ENCODE measurements around the gene COMP.

The COMP gene

DNA sequence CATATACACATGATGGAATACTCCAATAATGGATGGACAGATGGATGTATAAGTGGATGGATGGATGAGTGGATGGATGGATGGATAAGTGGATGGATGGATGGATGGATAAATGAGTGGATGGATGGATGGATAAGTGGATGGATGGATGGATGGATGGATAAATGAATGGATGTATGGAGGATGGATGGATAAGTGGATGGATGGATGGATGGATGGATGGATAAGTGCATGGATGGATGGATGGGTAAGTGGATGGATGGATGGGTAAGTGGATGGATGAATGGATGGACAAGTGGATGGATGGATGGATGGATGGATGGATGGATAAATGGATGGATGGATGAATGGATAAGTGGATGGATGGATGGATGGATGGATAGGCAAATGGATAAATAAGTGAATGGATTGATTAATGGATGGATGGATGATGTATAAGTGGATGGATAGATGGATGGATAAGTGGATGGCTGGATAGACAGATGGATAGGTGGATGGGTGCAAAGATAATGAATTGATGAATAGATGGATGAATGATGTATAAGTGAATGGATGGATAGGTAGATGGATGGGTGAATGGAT is 8.4 kb upstream of the COMP start:
- H3K27me3 ChIP-seq (replicated peaks), result peaks cover 29% of the 10 kb centered on the region

DNA sequence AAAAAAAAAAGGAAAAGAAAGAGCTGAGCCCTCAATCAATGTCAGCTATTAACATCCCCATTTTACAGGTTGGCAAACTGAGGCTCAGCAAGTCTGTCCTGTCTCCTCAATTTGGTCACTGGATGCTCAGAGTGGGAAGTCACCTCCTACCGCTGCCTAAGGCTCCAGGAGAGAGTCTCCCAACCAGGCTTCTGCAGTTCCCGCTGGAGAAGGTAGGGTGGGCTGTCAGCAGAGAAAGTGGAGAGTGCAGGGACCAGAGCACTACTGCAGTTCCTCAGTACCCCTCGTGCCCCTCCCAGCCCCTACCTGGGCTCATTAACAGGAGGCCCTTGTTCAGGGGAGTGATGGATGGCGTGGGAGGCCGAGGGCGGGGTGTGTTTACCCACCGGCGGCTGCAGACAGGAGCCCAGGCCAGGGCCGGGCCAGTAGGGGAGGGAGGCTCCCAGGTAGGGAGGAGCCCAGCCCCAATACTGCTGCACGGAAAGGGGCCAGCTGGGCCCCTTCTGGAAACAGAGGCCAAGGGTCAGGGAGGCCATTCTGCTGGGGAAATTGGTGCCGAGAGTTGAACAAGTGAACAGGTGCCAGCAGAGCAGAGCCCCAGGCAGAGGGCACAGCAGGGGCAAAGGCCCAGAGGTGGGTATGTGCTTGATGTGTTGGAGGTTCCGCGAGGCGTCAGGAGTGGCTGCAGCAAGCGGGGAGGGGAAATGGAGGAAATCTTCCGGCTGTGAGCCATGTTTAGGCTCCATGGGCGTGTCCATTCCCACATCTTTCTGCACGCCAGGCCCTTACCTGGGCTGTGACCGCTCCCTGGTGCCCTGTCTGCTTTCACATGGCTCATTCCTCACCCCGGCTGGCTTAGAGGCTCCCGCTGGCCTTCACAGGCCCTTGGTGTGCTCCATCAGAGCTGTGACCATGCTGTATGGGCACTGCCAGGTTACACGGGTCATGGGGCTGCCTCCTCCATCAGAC is 7.6 kb upstream of the COMP start:
- in situ Hi-C loops (cut with HindIII; ENCODE audit: low pct_ligation_motif_present, low sequenced_read_pairs), result no loop called here
- H3K27ac ChIP-seq, result no peak overlapping the region
- no peak overlapping the region for H3K4me3 ChIP-seq (ENCODE audit: low read depth, low read length)
- TF ChIP-seq, protein P1, sequence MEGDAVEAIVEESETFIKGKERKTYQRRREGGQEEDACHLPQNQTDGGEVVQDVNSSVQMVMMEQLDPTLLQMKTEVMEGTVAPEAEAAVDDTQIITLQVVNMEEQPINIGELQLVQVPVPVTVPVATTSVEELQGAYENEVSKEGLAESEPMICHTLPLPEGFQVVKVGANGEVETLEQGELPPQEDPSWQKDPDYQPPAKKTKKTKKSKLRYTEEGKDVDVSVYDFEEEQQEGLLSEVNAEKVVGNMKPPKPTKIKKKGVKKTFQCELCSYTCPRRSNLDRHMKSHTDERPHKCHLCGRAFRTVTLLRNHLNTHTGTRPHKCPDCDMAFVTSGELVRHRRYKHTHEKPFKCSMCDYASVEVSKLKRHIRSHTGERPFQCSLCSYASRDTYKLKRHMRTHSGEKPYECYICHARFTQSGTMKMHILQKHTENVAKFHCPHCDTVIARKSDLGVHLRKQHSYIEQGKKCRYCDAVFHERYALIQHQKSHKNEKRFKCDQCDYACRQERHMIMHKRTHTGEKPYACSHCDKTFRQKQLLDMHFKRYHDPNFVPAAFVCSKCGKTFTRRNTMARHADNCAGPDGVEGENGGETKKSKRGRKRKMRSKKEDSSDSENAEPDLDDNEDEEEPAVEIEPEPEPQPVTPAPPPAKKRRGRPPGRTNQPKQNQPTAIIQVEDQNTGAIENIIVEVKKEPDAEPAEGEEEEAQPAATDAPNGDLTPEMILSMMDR (IDR thresholded peaks at IDR 0.05; ENCODE audit: low read depth, low read length, missing control alignments), result peak; percentile 39
- DNase-seq, result no peak
- peaks cover 29% of the 10 kb centered on the region for H3K27me3 ChIP-seq (replicated peaks)
- H3K36me3 ChIP-seq (replicated peaks), result no peaks in the 10 kb centered on the region

More for the DNA sequence above, 8.4 kb upstream of the COMP start:
- TF ChIP-seq, protein P1 (IDR thresholded peaks at IDR 0.05; ENCODE audit: low read depth, low read length, missing control alignments), result no peak
- H3K27ac ChIP-seq, result no peak overlapping the region
- no peak for DNase-seq
- no peaks in the 10 kb centered on the region for H3K36me3 ChIP-seq (replicated peaks)
- in situ Hi-C loops (cut with HindIII; ENCODE audit: low pct_ligation_motif_present, low sequenced_read_pairs), result no loop called here
- no peak overlapping the region for H3K4me3 ChIP-seq (ENCODE audit: low read depth, low read length)

DNA sequence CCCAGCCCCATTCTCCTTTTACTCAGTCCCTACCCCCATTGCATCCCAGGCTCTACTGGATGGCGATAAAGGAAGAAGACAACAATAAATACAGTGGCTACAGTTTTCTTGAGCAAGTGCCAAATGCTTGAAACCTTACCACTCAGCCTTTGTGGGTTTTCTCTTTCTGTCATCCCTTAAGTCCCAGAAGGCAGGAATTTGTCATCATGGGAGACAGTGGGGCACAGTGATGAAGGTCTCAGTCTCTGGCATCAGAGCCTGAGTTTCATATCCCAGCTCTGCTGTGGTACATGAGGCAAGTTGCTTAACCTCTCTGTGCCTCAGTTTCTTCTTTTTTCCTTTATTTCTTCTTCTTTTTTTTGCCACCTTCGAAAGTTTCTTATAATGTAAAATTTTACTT is 5.1 kb upstream of the COMP start:
- TF ChIP-seq, protein P1 (IDR thresholded peaks at IDR 0.05; ENCODE audit: low read depth, low read length, missing control alignments), result no peak
- no peak overlapping the region for H3K27ac ChIP-seq
- in situ Hi-C loops (cut with HindIII; ENCODE audit: low pct_ligation_motif_present, low sequenced_read_pairs), result no loop called here
- H3K4me3 ChIP-seq (ENCODE audit: low read depth, low read length), result no peak overlapping the region
- peaks cover 50% of the 10 kb centered on the region for H3K27me3 ChIP-seq (replicated peaks)
- H3K36me3 ChIP-seq (replicated peaks), result no peaks in the 10 kb centered on the region
- no peak for DNase-seq

DNA sequence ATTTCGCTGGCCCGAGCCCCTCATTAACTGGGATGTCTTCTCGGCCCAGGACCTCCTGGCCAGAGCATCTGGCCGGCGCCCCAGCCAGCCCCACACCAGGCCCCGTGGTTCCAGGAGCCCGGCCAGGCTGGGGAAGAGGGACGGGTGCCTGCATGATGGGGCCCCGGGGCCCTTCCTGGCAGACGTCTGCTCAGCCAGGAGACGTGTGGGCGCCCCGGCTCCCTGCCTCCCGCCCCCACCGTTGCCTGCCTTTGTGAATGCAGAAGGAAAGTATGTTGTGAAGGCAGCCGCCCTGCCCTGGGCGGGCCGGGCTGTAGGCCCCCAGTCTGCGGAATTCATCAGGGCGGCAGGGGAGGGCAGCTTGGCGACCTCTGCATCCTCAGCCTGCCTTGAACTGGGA is 4.4 kb upstream of the COMP start:
- H3K36me3 ChIP-seq (replicated peaks), result no peaks in the 10 kb centered on the region
- TF ChIP-seq, protein P1 (IDR thresholded peaks at IDR 0.05; ENCODE audit: low read depth, low read length, missing control alignments), result no peak
- H3K27me3 ChIP-seq (replicated peaks), result peaks cover 57% of the 10 kb centered on the region
- no peak for DNase-seq
- no peak overlapping the region for H3K4me3 ChIP-seq (ENCODE audit: low read depth, low read length)
- in situ Hi-C loops (cut with HindIII; ENCODE audit: low pct_ligation_motif_present, low sequenced_read_pairs), result no loop called here
- H3K27ac ChIP-seq, result no peak overlapping the region

DNA sequence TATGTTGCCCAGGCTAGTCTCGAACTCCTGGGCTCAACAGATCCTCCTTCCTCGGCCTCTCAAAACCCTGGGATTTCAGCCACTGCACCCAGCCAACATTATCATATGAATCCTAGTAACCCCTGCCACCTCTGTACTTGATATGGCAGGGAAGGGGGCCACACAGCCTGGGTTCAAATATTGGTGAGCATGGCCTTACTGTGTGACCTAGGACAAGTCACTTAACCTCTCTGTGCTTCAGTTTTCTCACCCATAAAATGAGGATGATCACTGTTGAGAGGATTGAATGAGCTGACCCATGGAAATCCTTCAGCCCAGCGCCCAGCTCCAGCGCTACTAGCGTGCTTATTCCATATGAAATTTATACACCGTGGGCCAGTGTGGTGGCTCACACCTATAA is 3.6 kb upstream of the COMP start:
- Histone ChIP-seq H3K36me3 (replicated peaks) (no peaks in the 10 kb centered on the region), H3K27ac (no peak overlapping the region), H3K27me3 (replicated peaks) (peaks cover 61% of the 10 kb centered on the region), H3K4me3 (ENCODE audit: low read depth, low read length) (no peak overlapping the region)
- in situ Hi-C loops (cut with HindIII; ENCODE audit: low pct_ligation_motif_present, low sequenced_read_pairs), result no loop called here
- no peak for DNase-seq
- TF ChIP-seq, protein P1 (IDR thresholded peaks at IDR 0.05; ENCODE audit: low read depth, low read length, missing control alignments), result no peak
